GM12892 (cell line): ENCODE measurements around the gene EXD2.
"Not testable (repeated sequence)": the region's sequence is repeated elsewhere in the genome, so short reads cannot be mapped to it uniquely, and the experiment has no call there.

Experiments used
- DNase-seq: peaks from one replicate; pipeline ENCODE4 v3.0.0; 2011; ENCODE audit not compliant: insufficient read length
- FAIRE-seq: peaks from 2 replicates; lab custom pipeline; 2011; peaks lifted over from hg19 to GRCh38; lab: Jason Lieb, UNC
- POLR2A ChIP-seq: IDR thresholded peaks from 2 replicates; pipeline ENCODE4 v1.6.1; 2011; ENCODE audit warnings: low read depth, low read length, control low read depth
- POLR2AphosphoS5 ChIP-seq: IDR thresholded peaks from 2 replicates; pipeline ENCODE4 v1.6.1; 2011; ENCODE audit warnings: low read depth, low read length, control low read depth
- TAF1 ChIP-seq: IDR thresholded peaks from 2 replicates; pipeline ENCODE4 v1.6.1; 2011; ENCODE audit warnings: low read depth, mild to moderate bottlenecking, control low read depth, low read length, borderline replicate concordance

EXD2 gene

DNA sequence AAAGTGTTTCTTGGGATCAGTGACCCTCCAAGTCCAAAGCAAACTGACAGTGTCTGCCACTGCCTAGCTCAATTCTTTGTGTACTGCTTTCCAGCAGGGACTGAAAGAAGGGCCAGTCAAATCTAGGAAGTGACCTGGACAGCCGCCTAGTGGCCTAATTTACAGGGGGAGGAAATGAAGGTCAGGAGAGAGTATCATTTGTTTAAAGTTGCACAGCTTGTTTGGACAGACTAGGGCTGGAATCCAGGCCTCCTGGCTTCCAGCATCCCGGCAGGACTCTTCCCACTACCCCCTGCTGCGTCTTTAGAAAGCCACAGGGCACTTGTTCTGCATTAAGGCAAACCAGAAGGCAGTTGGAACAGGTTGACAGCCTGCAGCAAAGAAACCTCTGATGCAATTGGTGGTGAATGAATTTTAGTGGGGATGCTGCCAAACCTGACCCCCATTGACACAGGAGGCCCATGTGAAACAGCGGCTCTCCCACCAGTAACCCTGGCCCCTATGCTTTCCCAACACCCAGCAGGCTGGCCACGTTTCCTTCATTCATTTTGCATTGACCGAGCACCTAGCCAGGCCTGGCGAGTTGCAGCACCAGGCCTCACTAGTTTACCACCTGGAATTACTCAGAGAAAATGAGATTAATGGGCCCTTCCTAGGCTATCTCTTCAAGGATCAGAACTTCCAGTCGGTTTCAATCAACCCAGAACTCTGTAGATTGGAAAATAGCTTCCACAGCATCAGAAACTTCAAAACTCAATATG lies 96.9 kb downstream of the EXD2 start:
- FAIRE-seq, result no peak
- DNase-seq, result no peak
- TF ChIP-seq POLR2A (no peak), POLR2AphosphoS5 (no peak), TAF1 (no peak)

DNA sequence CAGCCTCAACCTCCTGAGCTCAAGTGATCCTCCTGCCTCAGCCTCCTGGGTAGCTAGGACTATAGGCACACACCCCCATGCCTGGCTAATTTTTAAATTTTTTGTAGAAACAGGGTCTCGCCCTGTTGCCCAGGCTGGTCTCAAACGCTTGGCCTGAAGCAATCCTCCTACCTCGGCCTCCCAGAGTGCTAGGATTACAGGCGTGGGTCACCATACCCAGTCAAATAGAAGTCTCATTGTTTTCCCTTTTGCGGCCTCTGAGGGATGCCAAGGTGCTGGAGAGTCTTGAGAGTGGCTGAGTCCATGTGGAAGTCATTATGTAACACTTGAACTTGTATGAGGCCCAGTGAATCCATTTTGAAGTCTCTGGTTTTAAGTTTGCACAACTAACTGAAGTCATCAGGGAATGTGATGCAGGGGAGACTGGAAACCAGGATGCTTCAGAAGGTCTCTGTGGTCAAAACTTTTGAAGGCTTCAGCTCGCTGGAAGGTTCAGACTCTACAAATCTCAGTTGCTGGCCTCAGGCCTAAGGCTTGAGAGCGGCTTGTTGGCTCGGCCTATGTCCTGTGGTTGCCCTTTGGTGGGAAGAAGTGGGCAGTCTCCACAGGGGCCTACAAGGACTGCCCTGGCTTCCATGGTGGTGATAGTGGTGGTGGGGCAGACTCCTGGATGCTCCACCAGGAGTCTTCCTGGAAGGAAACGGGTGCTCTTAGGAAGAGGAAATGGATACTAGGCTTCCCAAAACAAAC lies 97.8 kb downstream of the EXD2 start:
- no peak for TF ChIP-seq POLR2AphosphoS5
- TF ChIP-seq TAF1, result no peak
- no peak for TF ChIP-seq POLR2A
- DNase-seq, result no peak
- FAIRE-seq, result no peak

DNA sequence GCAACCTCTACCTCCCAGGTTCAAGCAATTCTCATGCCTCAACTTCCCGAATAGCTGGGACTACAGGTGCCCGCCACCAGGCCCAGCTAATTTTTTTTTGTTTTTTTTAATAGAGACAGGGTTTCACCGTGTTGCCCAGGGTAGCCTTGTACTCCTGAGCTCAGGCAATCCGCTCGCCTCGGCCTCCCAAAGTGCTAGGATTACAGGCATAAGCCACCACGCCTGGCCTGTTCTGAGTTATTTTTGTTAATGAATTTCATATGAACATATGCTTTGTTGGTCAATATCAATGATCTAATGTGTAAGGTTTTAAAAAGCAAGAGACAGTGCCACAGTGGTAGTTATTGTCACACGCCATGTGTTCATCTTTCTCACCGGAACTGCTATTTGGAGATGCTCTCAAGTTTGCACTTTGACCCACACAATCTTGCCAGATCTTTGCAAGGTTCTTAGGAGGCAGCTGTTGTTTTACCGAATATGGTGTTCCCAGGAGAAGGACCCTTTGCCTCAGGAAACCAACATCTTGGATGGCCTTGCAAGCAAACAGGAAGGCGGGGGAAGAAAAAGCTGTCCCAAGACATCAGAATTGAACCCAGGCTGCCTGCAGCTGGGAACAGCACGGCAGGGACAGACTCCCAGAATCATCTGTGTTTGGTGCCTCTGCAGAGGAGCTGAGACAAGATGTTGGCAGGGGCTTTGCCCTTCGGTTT lies 98.7 kb downstream of the EXD2 start:
- FAIRE-seq, result no peak
- no peak for TF ChIP-seq POLR2AphosphoS5
- no peak for TF ChIP-seq TAF1
- no peak for TF ChIP-seq POLR2A
- DNase-seq, result no peak

DNA sequence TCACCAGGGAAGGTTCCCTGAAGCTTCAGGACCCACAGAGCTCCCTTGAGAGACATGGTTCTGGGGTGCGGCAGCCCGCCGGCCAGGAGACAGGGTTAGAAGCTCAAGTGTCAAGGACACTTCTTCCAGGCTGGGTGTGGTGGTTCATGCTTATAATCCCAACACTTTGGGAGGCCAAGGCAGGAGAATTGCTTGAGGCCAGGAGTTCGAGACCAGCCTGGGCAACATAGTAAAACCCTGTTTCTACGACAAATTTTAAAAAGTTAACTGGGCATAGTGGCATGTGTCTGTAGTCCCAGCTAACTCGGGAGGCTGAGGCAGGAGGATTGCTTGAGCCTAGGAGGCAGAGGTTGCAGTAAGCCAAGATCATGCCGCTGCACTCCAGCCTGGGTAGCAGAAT lies 99.6 kb downstream of the EXD2 start:
- not testable (repeated sequence) for DNase-seq, FAIRE-seq

DNA sequence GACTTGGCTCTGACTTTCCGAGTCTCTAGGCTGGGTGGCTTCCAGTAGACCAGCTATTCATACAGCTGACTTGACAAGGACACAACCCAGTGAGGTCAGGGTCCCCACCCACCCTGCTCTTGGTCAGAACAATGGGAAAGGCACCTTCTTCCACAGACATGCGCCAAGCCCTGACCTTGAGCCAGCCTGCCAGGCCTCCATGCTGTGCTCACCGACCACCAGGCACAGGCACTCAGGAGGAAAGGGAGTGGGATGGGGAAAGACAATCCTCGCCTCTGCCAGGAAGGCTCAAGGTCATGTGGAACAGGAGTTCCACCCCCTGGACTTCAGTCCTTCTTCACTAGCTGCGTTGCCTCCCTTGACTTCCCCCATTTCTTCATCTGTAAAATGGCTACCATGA lies 100.1 kb downstream of the EXD2 start:
- DNase-seq (no peak), FAIRE-seq (no peak)
- TF ChIP-seq POLR2A, result no peak
- TF ChIP-seq TAF1, result no peak
- TF ChIP-seq POLR2AphosphoS5, result no peak

DNA sequence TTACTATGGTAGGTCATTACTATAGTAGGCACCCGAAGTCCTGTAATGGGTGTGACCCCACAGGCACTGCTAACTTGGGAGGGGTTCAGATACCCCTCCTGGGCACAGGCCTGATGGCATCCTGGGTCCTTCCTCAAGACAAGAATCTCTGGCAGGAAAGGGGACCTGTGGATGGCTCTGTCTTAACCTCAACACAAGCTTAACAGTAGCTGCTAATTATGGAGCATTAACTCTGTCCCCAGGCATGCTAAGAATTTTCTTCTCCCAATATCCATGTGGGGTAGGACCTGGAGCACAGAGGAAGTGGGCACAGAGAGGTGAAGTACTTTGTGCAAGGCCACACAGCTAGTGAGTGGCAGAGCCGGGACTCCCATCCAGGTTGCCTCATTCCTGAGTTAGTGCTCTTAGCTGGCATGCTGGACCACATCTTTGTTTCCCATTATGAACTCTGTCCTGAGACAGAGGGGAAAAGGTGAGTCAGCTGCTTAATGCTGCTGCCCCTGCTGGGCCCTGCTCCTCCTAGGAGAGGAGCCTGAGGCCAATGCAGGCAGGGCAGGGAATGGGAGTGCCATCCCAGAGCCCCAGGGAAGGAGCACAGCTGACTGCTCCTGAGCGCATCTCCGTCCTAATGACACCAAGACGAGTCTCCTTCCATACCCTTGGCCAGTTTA lies 100.7 kb downstream of the EXD2 start:
- FAIRE-seq (no peak), DNase-seq (no peak)

More for the DNA sequence above, 100.7 kb downstream of the EXD2 start:
- no peak for TF ChIP-seq TAF1
- no peak for TF ChIP-seq POLR2AphosphoS5
